Tibial nerve (tissue), 4 donors: Measurements from ENCODE around the gene MED4. TPM values are rescaled to one million over a fixed set of nuclear protein-coding genes. Genes with fewer than 3 reads are reported as not detected.

Experiments used
- DNase-seq, 2 donors: peaks; one replicate each; pipeline ENCODE4 v3.0.0-alpha.2; 2019; ENCODE audit warnings: low spot score in 2 of 2
- H3K27ac ChIP-seq, 4 donors: fragments of 200-600 bp; sonication (generic) in 3 of 4; one replicate each; pipeline ENCODE4 v1.5.1; 2017 to 2019; ENCODE audit warnings: mild to moderate bottlenecking in 1 of 4
- H3K27me3 ChIP-seq, 2 donors: fragments of 200-600 bp; sonication (generic) in 1 of 2; one replicate each; pipeline versions ENCODE4 v1.5.1 to v1.6.0; 2017 to 2019
- H3K36me3 ChIP-seq, 3 donors: fragments of 200-600 bp; sonication (generic); one replicate each; pipeline ENCODE4 v1.5.1; 2018 to 2019
- H3K4me1 ChIP-seq, 4 donors: fragments of 200-600 bp; sonication (generic) in 3 of 4; one replicate each; pipeline ENCODE4 v1.5.1; 2017 to 2019
- H3K4me3 ChIP-seq, 4 donors: fragments of 200-600 bp; sonication (generic) in 3 of 4; one replicate each; pipeline ENCODE4 v1.5.1; 2017 to 2019; ENCODE audit warnings: mild to moderate bottlenecking in 1 of 4, moderate library complexity in 1 of 4
- H3K9me3 ChIP-seq, 4 donors: fragments of 200-600 bp; sonication (generic) in 3 of 4; one replicate each; pipeline ENCODE4 v1.5.1; 2017 to 2019
- CTCF ChIP-seq, 5 experiments: fragments of 200-600 bp in 3 of 5; fragments of 450-650 bp in 2 of 5; sonication (generic) in 3 of 5; IDR thresholded peaks; one replicate each; pipeline ENCODE4 v1.5.1; 2016 to 2019; ENCODE audit warnings: antibody characterized with exemption in 5 of 5, mild to moderate bottlenecking in 3 of 5, moderate library complexity in 2 of 5
- EP300 ChIP-seq, 2 donors: sonication (generic); formaldehyde crosslinking; IDR thresholded peaks; one replicate each; pipeline ENCODE4 v1.6.1; 2017; ENCODE audit warnings: antibody characterized with exemption in 2 of 2, mild to moderate bottlenecking in 1 of 2
- POLR2A ChIP-seq, 2 donors: fragments of 450-650 bp; IDR thresholded peaks; one replicate each; pipeline ENCODE4 v1.6.1; 2017; ENCODE audit warnings: antibody characterized with exemption in 2 of 2, mild to moderate bottlenecking in 2 of 2, moderate library complexity in 2 of 2
- WGBS, 2 donors: methylation state at CpG; one replicate each; pipeline ENCODE4 v1.1.5; 2018; 5-methylcytosine and 5-hydroxymethylcytosine counted together
- total RNA-seq, 4 donors: library from RNA; depleted of rRNA; stranded (reverse); fragments of >200 nt; gene quantifications; one replicate each; pipeline ENCODE4 v1.1.0, GENCODE V29; 2016

The MED4 gene
- total RNA-seq, 4 donors from 2014 or later = 27.0 to 41.0 (median 31.4) TPM

GRCh38 chr13:48040049-48040448, 54.9 kb downstream of the MED4 start:
- no peak for DNase-seq
- H3K9me3 ChIP-seq = no peaks in the 10 kb centered on the region
- peaks cover 0 to 20% (median 6%) of the 10 kb centered on the region in 4 donors for H3K4me1 ChIP-seq
- H3K36me3 ChIP-seq = peaks cover 0 to 23% (median 0%) of the 10 kb centered on the region in 3 donors
- H3K4me3 ChIP-seq = no peak overlapping the region
- no peak overlapping the region for H3K27ac ChIP-seq
- no peaks in the 10 kb centered on the region for H3K27me3 ChIP-seq
- no peak for TF ChIP-seq POLR2A (IDR thresholded peaks at IDR 0.05)
- no peak for TF ChIP-seq CTCF (IDR thresholded peaks at IDR 0.05)
- no peak for TF ChIP-seq EP300 (IDR thresholded peaks at IDR 0.05)

- TF ChIP-seq CTCF (IDR thresholded peaks at IDR 0.05) (no peak), POLR2A (IDR thresholded peaks at IDR 0.05) (no peak), EP300 (IDR thresholded peaks at IDR 0.05) (no peak)
- no peaks in the 10 kb centered on the region for H3K27me3 ChIP-seq
- peak overlapping the region; percentile 93 to 97 (median 94) for H3K27ac ChIP-seq
- WGBS, 2 donors = 90 to 92% methylated on average over 1 of the region's 1 CpG
- peaks cover 0 to 23% (median 0%) of the 10 kb centered on the region in 3 donors for H3K36me3 ChIP-seq
- no peak overlapping the region for H3K4me3 ChIP-seq
- peaks cover 0 to 20% (median 6%) of the 10 kb centered on the region in 4 donors for H3K4me1 ChIP-seq
- DNase-seq = no peak
- no peaks in the 10 kb centered on the region for H3K9me3 ChIP-seq
These were observed 56.1 kb downstream of the MED4 start for GRCh38 chr13:48038761-48039160.

- H3K4me1 ChIP-seq = peaks cover 0 to 20% (median 6%) of the 10 kb centered on the region in 4 donors
- H3K36me3 ChIP-seq = peaks cover 0 to 18% (median 0%) of the 10 kb centered on the region in 3 donors
- no peaks in the 10 kb centered on the region for H3K27me3 ChIP-seq
- 0% methylated on average over 43 to 62 of the region's 82 CpGs for whole genome bisulfite sequencing, 2 donors
- no peaks in the 10 kb centered on the region for H3K9me3 ChIP-seq
- DNase-seq = peak; percentile 76 to 81
- peak within 1 kb of the TSS; percentile 93 to 97 (median 94) for H3K27ac ChIP-seq
- TF ChIP-seq CTCF (IDR thresholded peaks at IDR 0.05) (peak; percentile 93 to 99 (median 98)), EP300 (IDR thresholded peaks at IDR 0.05) (peak; percentile 96 to 97), POLR2A (IDR thresholded peaks at IDR 0.05) (peak; percentile 42 to 80)
- H3K4me3 ChIP-seq = peak within 1 kb of the TSS; percentile 47 to 70 (median 69)
These were observed 57.3 kb downstream of the MED4 start, which contains the start of gene NUDT15 for GRCh38 chr13:48037346-48038173. TSS of gene NUDT15 (plus strand) at chr13:48037726. CDS start at chr13:48037747, 21 bp downstream.

- H3K9me3 ChIP-seq = peaks cover 0 to 3% (median 0%) of the 10 kb centered on the region in 4 donors
- no peak for DNase-seq
- no peaks in the 10 kb centered on the region for H3K27me3 ChIP-seq
- WGBS, 2 donors = 89 to 94% methylated on average over 2 of the region's 2 CpGs
- H3K4me3 ChIP-seq = no peak overlapping the region
- TF ChIP-seq POLR2A (IDR thresholded peaks at IDR 0.05) = no peak
- no peak for TF ChIP-seq EP300 (IDR thresholded peaks at IDR 0.05)
- TF ChIP-seq CTCF (IDR thresholded peaks at IDR 0.05) = no peak
- no peaks in the 10 kb centered on the region for H3K4me1 ChIP-seq
- H3K36me3 ChIP-seq = peaks cover 0 to 15% (median 0%) of the 10 kb centered on the region in 3 donors
- H3K27ac ChIP-seq = no peak overlapping the region
These were observed 65.0 kb downstream of the MED4 start for GRCh38 chr13:48029859-48030258.

- Histone ChIP-seq H3K4me3 (no peak overlapping the region), H3K9me3 (peaks cover 0 to 3% (median 0%) of the 10 kb centered on the region in 4 donors), H3K27ac (no peak overlapping the region), H3K27me3 (no peaks in the 10 kb centered on the region), H3K36me3 (peaks cover 0 to 15% (median 0%) of the 10 kb centered on the region in 3 donors), H3K4me1 (no peaks in the 10 kb centered on the region)
- no peak for DNase-seq
- TF ChIP-seq EP300 (IDR thresholded peaks at IDR 0.05) (no peak), CTCF (IDR thresholded peaks at IDR 0.05) (no peak), POLR2A (IDR thresholded peaks at IDR 0.05) (no peak)
These were observed 66.8 kb downstream of the MED4 start for GRCh38 chr13:48028066-48028465.
